ENCODE results near the gene DPYSL3.

The DPYSL3 gene

DNA sequence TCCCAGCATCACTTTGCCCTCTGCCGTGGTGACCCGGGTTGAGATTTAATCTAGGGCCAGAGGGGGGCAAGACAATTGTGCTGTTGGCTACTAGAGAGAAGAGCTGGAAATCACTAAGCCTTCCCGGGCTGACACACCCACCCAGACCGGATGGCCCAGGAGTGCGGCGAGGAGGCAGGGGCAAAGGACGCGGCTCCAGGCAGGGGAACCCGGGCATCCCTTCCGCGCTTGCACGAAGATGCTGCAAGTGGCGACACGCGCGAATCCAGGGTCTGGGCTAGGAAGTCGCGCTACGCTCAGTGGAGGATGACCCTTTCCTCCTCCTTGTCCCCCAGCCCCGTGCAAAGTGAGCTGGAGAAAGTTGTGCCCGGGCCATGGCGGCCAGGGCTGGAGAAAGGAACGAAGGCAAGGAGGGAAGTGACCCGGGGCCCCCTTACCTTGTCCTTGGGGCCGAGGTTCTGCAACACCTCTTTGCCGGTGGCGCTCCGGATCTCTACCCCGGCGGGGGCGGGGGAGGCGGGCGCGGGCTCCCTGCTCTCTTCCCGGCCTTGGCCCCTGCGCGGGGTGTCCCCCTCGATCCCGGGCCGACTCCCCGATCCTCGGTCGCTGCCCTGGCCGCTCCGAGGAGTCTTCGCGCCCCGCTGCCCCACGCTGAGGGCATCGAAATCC is 693 bp downstream of the DPYSL3 start:
- Histone ChIP-seq H4K20me1 (ENCODE audit: control insufficient read depth, insufficient read depth, low read depth, low read length) (no peaks in the 10 kb centered on the region), H3F3A (ENCODE audit: control insufficient read depth, insufficient read depth) (no peaks in the 10 kb centered on the region), H3K9me2 (replicated peaks; ENCODE audit: control insufficient read depth, low read length) (no peaks in the 10 kb centered on the region), H3K4me2 (ENCODE audit: low read length) (no peak overlapping the region), H3K27ac (ENCODE audit: low read depth, low read length) (no peak overlapping the region), H3K79me2 (ENCODE audit: control insufficient read depth, low read length) (no peaks in the 10 kb centered on the region), H3K27me3 (ENCODE audit: control insufficient read depth, low read length) (no peaks in the 10 kb centered on the region), H3K36me3 (ENCODE audit: control insufficient read depth, low read length) (no peaks in the 10 kb centered on the region), H3K4me1 (ENCODE audit: control insufficient read depth, low read length) (0 out of 2 replicates have a peak, but pooled peaks cover 3% of the 10 kb centered on the region), H3K9me3 (ENCODE audit: control insufficient read depth, insufficient read depth, low read length) (no peaks in the 10 kb centered on the region), H3K4me3 (ENCODE audit: low read length) (no peak overlapping the region)
- no peak for TF ChIP-seq EZH2phosphoT487 (IDR thresholded peaks at IDR 0.05; ENCODE audit: borderline replicate concordance, low read length)
- TF ChIP-seq, protein P1, sequence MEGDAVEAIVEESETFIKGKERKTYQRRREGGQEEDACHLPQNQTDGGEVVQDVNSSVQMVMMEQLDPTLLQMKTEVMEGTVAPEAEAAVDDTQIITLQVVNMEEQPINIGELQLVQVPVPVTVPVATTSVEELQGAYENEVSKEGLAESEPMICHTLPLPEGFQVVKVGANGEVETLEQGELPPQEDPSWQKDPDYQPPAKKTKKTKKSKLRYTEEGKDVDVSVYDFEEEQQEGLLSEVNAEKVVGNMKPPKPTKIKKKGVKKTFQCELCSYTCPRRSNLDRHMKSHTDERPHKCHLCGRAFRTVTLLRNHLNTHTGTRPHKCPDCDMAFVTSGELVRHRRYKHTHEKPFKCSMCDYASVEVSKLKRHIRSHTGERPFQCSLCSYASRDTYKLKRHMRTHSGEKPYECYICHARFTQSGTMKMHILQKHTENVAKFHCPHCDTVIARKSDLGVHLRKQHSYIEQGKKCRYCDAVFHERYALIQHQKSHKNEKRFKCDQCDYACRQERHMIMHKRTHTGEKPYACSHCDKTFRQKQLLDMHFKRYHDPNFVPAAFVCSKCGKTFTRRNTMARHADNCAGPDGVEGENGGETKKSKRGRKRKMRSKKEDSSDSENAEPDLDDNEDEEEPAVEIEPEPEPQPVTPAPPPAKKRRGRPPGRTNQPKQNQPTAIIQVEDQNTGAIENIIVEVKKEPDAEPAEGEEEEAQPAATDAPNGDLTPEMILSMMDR (IDR thresholded peaks at IDR 0.05; ENCODE audit: low read depth, low read length, poor library complexity, severe bottlenecking), result no peak

DNA sequence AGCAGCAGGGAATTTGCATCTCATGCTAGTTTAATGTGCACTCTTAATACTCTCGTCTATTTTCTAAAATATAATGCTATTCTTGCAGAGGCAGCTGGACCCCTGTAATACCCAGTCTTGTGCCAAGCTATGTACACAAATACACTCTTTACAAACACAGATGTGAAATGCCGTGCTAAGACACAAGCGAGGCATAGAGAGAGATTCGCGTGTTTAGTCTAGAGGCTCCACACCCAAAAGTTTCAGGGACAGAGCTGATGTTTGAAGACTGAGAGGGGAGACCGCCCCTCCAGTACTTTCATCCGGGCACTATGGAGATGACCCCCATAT is 1.2 kb downstream of the DPYSL3 start:
- no peaks in the 10 kb centered on the region for H4K20me1 ChIP-seq (ENCODE audit: control insufficient read depth, insufficient read depth, low read depth, low read length)
- no peaks in the 10 kb centered on the region for H3F3A ChIP-seq (ENCODE audit: control insufficient read depth, insufficient read depth)
- no peak overlapping the region for H3K27ac ChIP-seq (ENCODE audit: low read depth, low read length)
- TF ChIP-seq, protein P1 (IDR thresholded peaks at IDR 0.05; ENCODE audit: low read depth, low read length, poor library complexity, severe bottlenecking), result no peak
- TF ChIP-seq EZH2phosphoT487 (IDR thresholded peaks at IDR 0.05; ENCODE audit: borderline replicate concordance, low read length), result no peak
- H3K9me2 ChIP-seq (replicated peaks; ENCODE audit: control insufficient read depth, low read length), result no peaks in the 10 kb centered on the region
- no peaks in the 10 kb centered on the region for H3K79me2 ChIP-seq (ENCODE audit: control insufficient read depth, low read length)
- no peaks in the 10 kb centered on the region for H3K9me3 ChIP-seq (ENCODE audit: control insufficient read depth, insufficient read depth, low read length)
- H3K27me3 ChIP-seq (ENCODE audit: control insufficient read depth, low read length), result no peaks in the 10 kb centered on the region
- no peak overlapping the region for H3K4me3 ChIP-seq (ENCODE audit: low read length)
- 0 out of 2 replicates have a peak, but pooled peaks cover 3% of the 10 kb centered on the region for H3K4me1 ChIP-seq (ENCODE audit: control insufficient read depth, low read length)
- no peak overlapping the region for H3K4me2 ChIP-seq (ENCODE audit: low read length)
- no peaks in the 10 kb centered on the region for H3K36me3 ChIP-seq (ENCODE audit: control insufficient read depth, low read length)

DNA sequence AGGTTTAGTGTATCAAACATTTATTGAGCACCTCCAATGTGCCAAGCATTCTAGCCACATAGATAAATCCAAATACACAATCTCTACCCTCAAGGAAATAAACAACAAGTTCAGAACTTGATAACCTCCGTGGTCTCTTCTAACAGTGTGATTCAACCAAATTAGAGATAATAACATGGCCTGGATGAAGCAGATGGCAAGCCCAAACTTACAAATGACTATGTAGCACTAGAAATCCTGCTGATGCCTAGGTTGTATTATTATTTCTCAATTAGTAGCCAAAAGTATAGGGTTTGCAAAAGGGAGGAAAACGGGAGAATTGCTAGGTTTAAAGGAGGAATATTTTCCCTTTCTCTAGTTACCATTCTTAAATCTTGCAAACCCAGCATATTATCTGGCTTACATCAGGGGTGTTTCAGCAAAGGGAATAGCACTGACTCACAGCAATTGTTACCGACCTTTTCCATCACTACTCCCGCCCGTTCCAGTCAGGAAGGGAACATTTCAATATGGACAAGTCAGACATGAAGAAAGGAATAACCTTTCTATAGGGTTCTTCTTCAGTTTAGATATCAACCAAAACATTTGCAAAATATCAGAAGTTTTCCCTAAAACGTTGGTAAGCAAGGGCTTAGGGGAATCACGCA is 2.3 kb downstream of the DPYSL3 start:
- no peaks in the 10 kb centered on the region for H3K9me2 ChIP-seq (replicated peaks; ENCODE audit: control insufficient read depth, low read length)
- no peak for TF ChIP-seq EZH2phosphoT487 (IDR thresholded peaks at IDR 0.05; ENCODE audit: borderline replicate concordance, low read length)
- TF ChIP-seq, protein P1 (IDR thresholded peaks at IDR 0.05; ENCODE audit: low read depth, low read length, poor library complexity, severe bottlenecking), result no peak
- no peaks in the 10 kb centered on the region for H3K4me1 ChIP-seq (ENCODE audit: control insufficient read depth, low read length)
- no peak overlapping the region for H3K4me2 ChIP-seq (ENCODE audit: low read length)
- no peaks in the 10 kb centered on the region for H3K79me2 ChIP-seq (ENCODE audit: control insufficient read depth, low read length)
- H4K20me1 ChIP-seq (ENCODE audit: control insufficient read depth, insufficient read depth, low read depth, low read length), result no peaks in the 10 kb centered on the region
- H3K36me3 ChIP-seq (ENCODE audit: control insufficient read depth, low read length), result no peaks in the 10 kb centered on the region
- H3K27me3 ChIP-seq (ENCODE audit: control insufficient read depth, low read length), result no peaks in the 10 kb centered on the region
- H3K9me3 ChIP-seq (ENCODE audit: control insufficient read depth, insufficient read depth, low read length), result no peaks in the 10 kb centered on the region
- no peak overlapping the region for H3K4me3 ChIP-seq (ENCODE audit: low read length)
- H3F3A ChIP-seq (ENCODE audit: control insufficient read depth, insufficient read depth), result no peaks in the 10 kb centered on the region
- no peak overlapping the region for H3K27ac ChIP-seq (ENCODE audit: low read depth, low read length)

All from DOHH2 (cell line).